Esophagus squamous epithelium (tissue), 5 donors: Measurements from ENCODE around the gene NGF. TPM values are rescaled to one million over a fixed set of nuclear protein-coding genes. Genes with fewer than 3 reads are reported as not detected.
A peak's percentile ranks its signal among the peaks of the same experiment; 100 is the strongest.

Experiments
- DNase-seq: peaks from one replicate; lab custom pipeline; 2025; lab: John Stamatoyannopoulos, UW
- H3K27ac ChIP-seq, 4 donors: fragments of 200-600 bp; sonication (generic); one replicate each; pipeline ENCODE4 v1.5.1; 2016 to 2019; ENCODE audit warnings: mild to moderate bottlenecking in 1 of 4
- H3K27me3 ChIP-seq, 4 donors: fragments of 200-600 bp; sonication (generic); 1 replicate in 3 of 4; 2 replicates in 1 of 4; pipeline versions ENCODE4 v1.5.1 to v1.6.0; 2017 to 2021; ENCODE audit warnings: antibody characterized with exemption in 1 of 4
- H3K36me3 ChIP-seq, 3 donors: fragments of 200-600 bp; sonication (generic); one replicate each; pipeline ENCODE4 v1.5.1; 2016 to 2019
- H3K4me1 ChIP-seq, 3 donors: fragments of 200-600 bp; sonication (generic); one replicate each; pipeline ENCODE4 v1.5.1; 2017 to 2019
- H3K4me3 ChIP-seq, 4 donors: fragments of 200-600 bp; sonication (generic); 1 replicate in 3 of 4; 2 replicates in 1 of 4; pipeline ENCODE4 v1.5.1; 2016 to 2019; ENCODE audit warnings: mild to moderate bottlenecking in 2 of 4, moderate library complexity in 1 of 4
- H3K9me3 ChIP-seq, 3 donors: fragments of 200-600 bp; sonication (generic); one replicate each; pipeline ENCODE4 v1.5.1; 2016 to 2019
- POLR2A ChIP-seq, 4 donors: fragments of 450-650 bp; IDR thresholded peaks; one replicate each; pipeline ENCODE4 v1.6.1; 2017; ENCODE audit warnings: antibody characterized with exemption in 4 of 4, mild to moderate bottlenecking in 4 of 4, moderate library complexity in 3 of 4
- WGBS, 2 donors: methylation state at CpG; one replicate each; pipeline ENCODE4 v1.1.5; 2018; 5-methylcytosine and 5-hydroxymethylcytosine counted together
- intact Hi-C: fragments of 100-400 bp; cut with DNase I; formaldehyde crosslinking; loops from one replicate; pipeline ENCODE4 v1.15.0; 2022
- total RNA-seq, 4 donors: library from RNA; depleted of rRNA; stranded (reverse); fragments of >200 nt; gene quantifications; one replicate each; pipeline ENCODE4 v1.1.0, GENCODE V29; 2016
- TF ChIP-seq, protein P1 (sequence below), 6 experiments: fragments of 450-650 bp in 4 of 6; fragments of 200-600 bp in 2 of 6; sonication (generic) in 2 of 6; IDR thresholded peaks; one replicate each; pipeline ENCODE4 v1.5.1; 2016 to 2019; ENCODE audit warnings: antibody characterized with exemption in 6 of 6, mild to moderate bottlenecking in 4 of 6, moderate library complexity in 4 of 6
- donor health status: DM: yes; HTN: yes; CAD: no.

Gene NGF
- total RNA-seq, 4 donors from 2014 or later = 1.9 TPM; not detected in 3

DNA sequence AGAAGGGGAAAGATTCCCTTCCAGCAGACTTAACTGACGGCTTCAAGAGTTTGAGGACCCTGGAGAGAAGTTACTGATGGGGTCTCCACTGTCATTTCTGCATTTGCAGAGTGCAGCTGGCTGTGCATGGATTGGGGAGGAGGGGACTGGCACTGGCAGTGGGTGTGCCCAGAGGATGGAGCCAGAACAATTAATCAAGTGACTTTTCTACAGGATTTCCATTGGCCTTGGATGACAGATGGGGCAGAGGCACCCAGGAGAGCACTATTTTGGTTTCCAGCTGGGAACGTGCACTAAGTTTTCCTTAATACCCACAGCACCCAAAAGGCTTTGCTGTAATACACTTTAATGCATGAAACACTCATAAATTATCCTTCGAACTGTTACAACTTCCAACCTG lies 1.3 kb downstream of the NGF start:
- peaks cover 6 to 53% (median 17%) of the 10 kb centered on the region in 3 donors for H3K4me1 ChIP-seq
- H3K27me3 ChIP-seq = peaks cover 0 to 64% (median 2%) of the 10 kb centered on the region in 4 donors
- intact Hi-C loops = no loop called here
- TF ChIP-seq POLR2A (IDR thresholded peaks at IDR 0.05) = no peak
- TF ChIP-seq, protein P1, sequence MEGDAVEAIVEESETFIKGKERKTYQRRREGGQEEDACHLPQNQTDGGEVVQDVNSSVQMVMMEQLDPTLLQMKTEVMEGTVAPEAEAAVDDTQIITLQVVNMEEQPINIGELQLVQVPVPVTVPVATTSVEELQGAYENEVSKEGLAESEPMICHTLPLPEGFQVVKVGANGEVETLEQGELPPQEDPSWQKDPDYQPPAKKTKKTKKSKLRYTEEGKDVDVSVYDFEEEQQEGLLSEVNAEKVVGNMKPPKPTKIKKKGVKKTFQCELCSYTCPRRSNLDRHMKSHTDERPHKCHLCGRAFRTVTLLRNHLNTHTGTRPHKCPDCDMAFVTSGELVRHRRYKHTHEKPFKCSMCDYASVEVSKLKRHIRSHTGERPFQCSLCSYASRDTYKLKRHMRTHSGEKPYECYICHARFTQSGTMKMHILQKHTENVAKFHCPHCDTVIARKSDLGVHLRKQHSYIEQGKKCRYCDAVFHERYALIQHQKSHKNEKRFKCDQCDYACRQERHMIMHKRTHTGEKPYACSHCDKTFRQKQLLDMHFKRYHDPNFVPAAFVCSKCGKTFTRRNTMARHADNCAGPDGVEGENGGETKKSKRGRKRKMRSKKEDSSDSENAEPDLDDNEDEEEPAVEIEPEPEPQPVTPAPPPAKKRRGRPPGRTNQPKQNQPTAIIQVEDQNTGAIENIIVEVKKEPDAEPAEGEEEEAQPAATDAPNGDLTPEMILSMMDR (IDR thresholded peaks at IDR 0.05) = no peak
- H3K4me3 ChIP-seq = peak overlapping the region in 1 of 4 donors; percentile 55
- DNase-seq = no peak
- no peak overlapping the region for H3K27ac ChIP-seq
- no peaks in the 10 kb centered on the region for H3K9me3 ChIP-seq
- 38 to 46% methylated on average over 3 of the region's 3 CpGs for WGBS, 2 donors
- no peaks in the 10 kb centered on the region for H3K36me3 ChIP-seq

DNA sequence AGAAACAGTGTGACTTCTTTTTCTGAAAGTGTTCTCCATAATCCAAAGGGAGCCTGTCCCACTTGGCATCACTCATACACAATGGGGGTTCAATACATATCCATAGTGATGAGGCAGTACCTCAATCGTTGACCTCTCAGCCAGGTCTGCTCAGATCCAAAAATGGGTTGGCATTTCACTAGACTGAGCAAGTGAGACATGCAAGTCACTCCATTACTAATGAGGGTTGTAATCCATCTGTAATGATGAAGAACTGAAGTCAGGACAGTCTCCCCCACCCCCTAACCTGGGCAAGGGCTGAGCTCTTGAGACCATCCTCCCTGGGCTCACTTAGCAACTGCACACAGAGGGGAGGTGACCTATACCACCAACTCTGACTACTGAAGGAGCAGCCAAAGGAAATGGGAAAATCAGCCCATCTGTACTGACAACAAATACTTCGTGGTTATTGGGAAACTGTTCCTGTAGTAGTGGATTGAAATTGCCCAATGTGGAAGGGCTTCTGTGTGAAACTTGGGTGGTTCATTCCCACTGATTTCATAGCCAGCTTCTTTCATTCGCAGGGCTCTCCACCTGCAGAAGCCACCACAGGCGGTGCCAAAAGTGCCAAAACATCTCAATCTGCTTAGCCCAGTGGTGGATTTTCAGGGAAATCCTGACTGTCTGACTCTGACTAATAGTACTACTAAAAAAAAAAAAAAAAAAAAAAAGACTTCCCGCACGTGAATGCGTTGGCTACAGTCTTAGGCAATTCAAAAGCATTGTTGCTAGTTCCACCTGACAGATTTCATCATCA lies 5.0 kb downstream of the NGF start:
- Histone ChIP-seq H3K36me3 (no peaks in the 10 kb centered on the region), H3K9me3 (no peaks in the 10 kb centered on the region), H3K27me3 (peaks cover 0 to 40% (median under 1%) of the 10 kb centered on the region in 4 donors), H3K4me1 (peaks cover 6 to 49% (median 14%) of the 10 kb centered on the region in 3 donors), H3K27ac (peak overlapping the region in 3 of 4 donors; percentile 62 to 75 (median 67)), H3K4me3 (no peak overlapping the region)
- 44% methylated on average over 4 to 7 of the region's 7 CpGs for WGBS, 2 donors
- intact Hi-C loops = no loop called here
- TF ChIP-seq, protein P1 (IDR thresholded peaks at IDR 0.05) = no peak
- TF ChIP-seq POLR2A (IDR thresholded peaks at IDR 0.05) = no peak
- no peak for DNase-seq

DNA sequence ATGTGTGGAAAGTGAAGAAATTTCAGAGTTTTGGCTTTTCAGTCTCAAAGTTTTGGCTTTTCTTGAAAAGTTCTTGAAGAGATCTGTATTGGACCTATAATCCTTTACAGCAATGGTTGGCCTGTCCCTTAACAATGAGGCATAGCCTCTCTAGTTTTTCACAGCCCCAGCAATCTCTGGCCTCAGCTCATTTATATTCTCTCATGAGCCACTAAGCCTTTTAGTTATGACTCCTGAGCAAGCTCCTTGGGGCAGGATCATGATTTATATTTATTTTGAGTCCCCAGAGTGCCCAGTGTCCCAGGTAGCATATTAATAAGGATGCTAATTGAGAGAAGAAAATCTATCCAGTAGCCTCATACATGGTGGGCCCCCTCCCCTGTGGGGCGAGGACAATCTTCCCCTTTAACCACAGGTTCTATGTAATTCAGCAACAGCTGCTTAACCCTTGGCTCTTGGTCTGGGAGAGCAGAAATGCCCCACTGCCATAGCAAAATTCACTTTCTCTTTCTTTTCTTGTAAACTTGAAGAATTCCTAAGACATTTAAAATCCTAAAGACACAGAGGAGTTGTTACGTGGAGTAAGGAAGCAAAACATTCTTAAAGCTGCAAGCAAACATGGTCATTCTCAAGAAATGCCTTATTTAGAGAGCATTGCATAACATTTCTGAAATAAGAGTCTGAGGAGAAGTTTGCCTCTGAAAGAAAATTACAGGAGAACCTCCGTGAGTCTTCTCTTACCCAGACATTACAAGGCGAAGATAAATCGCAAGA lies 6.3 kb downstream of the NGF start:
- intact Hi-C loops = no loop called here
- DNase-seq = no peak

DNA sequence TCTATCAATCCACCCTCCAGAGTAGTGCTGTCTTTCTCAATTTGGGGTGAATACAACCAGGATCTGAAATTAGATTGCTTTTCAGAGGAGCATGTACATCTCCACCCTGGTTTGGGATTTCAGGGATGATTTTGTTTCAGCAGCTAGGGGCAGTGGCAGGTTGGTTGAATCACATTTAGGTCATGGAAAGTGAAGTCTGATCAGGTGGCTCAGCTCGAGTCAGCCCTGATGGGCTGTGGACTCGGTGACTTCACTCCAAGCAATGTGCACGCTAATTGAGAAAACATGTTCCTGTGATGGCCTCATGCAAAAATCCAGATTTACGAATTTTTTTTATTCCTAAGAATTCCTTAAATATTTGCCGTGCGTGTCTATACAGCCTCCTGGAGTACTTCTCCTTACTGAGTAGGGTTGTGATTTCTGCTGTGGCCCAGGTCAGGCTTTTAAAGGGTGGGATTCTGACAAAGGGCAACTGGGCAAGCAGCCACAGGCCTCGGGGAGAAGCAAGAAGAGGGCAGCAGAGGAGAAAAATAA lies 7.5 kb downstream of the NGF start:
- WGBS, 2 donors = 54 to 55% methylated on average over 7 of the region's 7 CpGs
- no peak for TF ChIP-seq POLR2A (IDR thresholded peaks at IDR 0.05)
- TF ChIP-seq, protein P1 (IDR thresholded peaks at IDR 0.05) = no peak
- H3K4me1 ChIP-seq = peaks cover 0 to 25% (median 4%) of the 10 kb centered on the region in 3 donors
- no peaks in the 10 kb centered on the region for H3K36me3 ChIP-seq
- H3K4me3 ChIP-seq = no peak overlapping the region
- H3K27me3 ChIP-seq = peaks cover 0 to 19% (median 0%) of the 10 kb centered on the region in 4 donors
- no peaks in the 10 kb centered on the region for H3K9me3 ChIP-seq
- no peak for DNase-seq
- intact Hi-C loops = no loop called here
- peak overlapping the region in 3 of 4 donors; percentile 62 to 76 (median 67) for H3K27ac ChIP-seq

More for the DNA sequence above, 6.3 kb downstream of the NGF start:
- peaks cover 0 to 37% (median 7%) of the 10 kb centered on the region in 3 donors for H3K4me1 ChIP-seq
- H3K9me3 ChIP-seq = no peaks in the 10 kb centered on the region
- H3K27ac ChIP-seq = peak overlapping the region in 3 of 4 donors; percentile 62 to 76 (median 67)
- peaks cover 0 to 29% (median 0%) of the 10 kb centered on the region in 4 donors for H3K27me3 ChIP-seq
- TF ChIP-seq, protein P1 (IDR thresholded peaks at IDR 0.05) = no peak
- TF ChIP-seq POLR2A (IDR thresholded peaks at IDR 0.05) = no peak
- H3K36me3 ChIP-seq = no peaks in the 10 kb centered on the region
- 72 to 74% methylated on average over 5 of the region's 5 CpGs for WGBS, 2 donors
- H3K4me3 ChIP-seq = no peak overlapping the region
